ENCODE measurements around the gene SP100. TPM values are rescaled to one million over a fixed set of nuclear protein-coding genes. Genes with fewer than 3 reads are reported as not detected.
"Not testable (repeated sequence)": the region's sequence is repeated elsewhere in the genome, so short reads cannot be mapped to it uniquely, and the experiment has no call there.

The SP100 gene
- polyA plus RNA-seq, 3 donors, result 19.0 to 24.0 (median 22.5) TPM

- DNase-seq, result no peak
These were observed 41.2 kb downstream of the SP100 start for GRCh38 chr2:230457073-230457768.

- DNase-seq, result no peak
These were observed 41.8 kb downstream of the SP100 start for GRCh38 chr2:230457793-230458192.

GRCh38 chr2:230459216-230459615 is 43.2 kb downstream of the SP100 start:
- DNase-seq, result no peak

- no peak for DNase-seq
These were observed 55.1 kb downstream of the SP100 start for GRCh38 chr2:230471074-230471473.

GRCh38 chr2:230472621-230473018 is 56.6 kb downstream of the SP100 start:
- no peak for DNase-seq

GRCh38 chr2:230473378-230473777 is 57.4 kb downstream of the SP100 start:
- DNase-seq, result no peak

GRCh38 chr2:230475143-230475542 is 59.1 kb downstream of the SP100 start:
- no peak for DNase-seq

GRCh38 chr2:230485801-230486341 is 69.9 kb downstream of the SP100 start:
- DNase-seq, result no peak

GRCh38 chr2:230491219-230491618 is 75.2 kb downstream of the SP100 start:
- DNase-seq, result not testable (repeated sequence)

- no peak for DNase-seq
These were observed 76.1 kb downstream of the SP100 start for GRCh38 chr2:230492107-230492506.

- no peak for DNase-seq
These were observed 79.0 kb downstream of the SP100 start for GRCh38 chr2:230494980-230495379.

- no peak for DNase-seq
These were observed 80.9 kb downstream of the SP100 start for GRCh38 chr2:230496891-230497290.

- no peak for DNase-seq
These were observed 82.6 kb downstream of the SP100 start for GRCh38 chr2:230498506-230499107.

GRCh38 chr2:230502593-230502992 is 86.6 kb downstream of the SP100 start:
- DNase-seq, result no peak

GRCh38 chr2:230503798-230504197 is 87.8 kb downstream of the SP100 start:
- DNase-seq, result no peak

GRCh38 chr2:230505162-230505561 is 89.2 kb downstream of the SP100 start:
- no peak for DNase-seq

- DNase-seq, result no peak
These were observed 97.2 kb downstream of the SP100 start for GRCh38 chr2:230512955-230513748.

GRCh38 chr2:230520061-230520874 is 104.3 kb downstream of the SP100 start:
- no peak for DNase-seq

GRCh38 chr2:230520875-230521155 is 104.8 kb downstream of the SP100 start:
- no peak for DNase-seq

GRCh38 chr2:230521386-230521785 is 105.4 kb downstream of the SP100 start:
- no peak for DNase-seq

GRCh38 chr2:230525682-230526081 is 109.7 kb downstream of the SP100 start:
- no peak for DNase-seq

- DNase-seq, result no peak
These were observed 121.6 kb downstream of the SP100 start for GRCh38 chr2:230537531-230537976.
